Stimulated activated CD8-positive, alpha-beta memory T cell treated with anti-CD3 and anti-CD28 coated beads, Interleukin-2, amount 100 ng/mL, for 48 hours (primary cell): ENCODE results near the gene MEMO1.
"Not testable (repeated sequence)": the region's sequence is repeated elsewhere in the genome, so short reads cannot be mapped to it uniquely, and the experiment has no call there.

Source experiments
- DNase-seq, 2 donors: peaks; one replicate each; pipeline ENCODE4 v3.0.0-alpha.2; 2020; ENCODE audit warnings: low read depth in 2 of 2

The MEMO1 gene

DNA sequence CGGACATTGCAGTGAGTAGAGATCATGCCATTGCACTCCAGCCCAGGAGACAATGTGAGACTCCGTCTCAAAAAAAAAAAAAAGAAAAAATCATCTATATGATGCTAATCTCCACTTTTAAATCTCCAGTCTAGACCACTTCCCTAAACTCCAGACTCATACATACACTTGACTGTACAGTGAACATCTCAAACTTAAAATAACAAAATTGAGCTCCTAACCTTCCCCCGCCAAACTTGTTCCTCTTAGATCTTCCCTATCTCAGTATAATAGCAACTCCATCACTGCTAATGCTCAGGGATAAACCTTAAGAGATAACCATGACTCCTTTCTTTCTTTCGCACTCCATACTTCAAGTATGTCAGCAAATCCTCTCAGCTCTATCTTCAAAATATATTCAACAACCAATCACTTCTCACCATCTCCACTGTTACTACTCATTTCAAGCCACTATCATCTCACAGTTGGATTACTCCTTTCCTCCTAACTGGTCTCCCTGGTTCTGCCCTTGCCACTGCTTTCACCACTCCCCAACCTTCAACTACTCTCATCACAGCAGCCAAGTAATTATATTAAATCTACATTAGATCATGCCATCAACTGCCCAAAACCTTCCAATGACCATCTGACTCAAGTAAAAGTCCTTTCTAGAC is 12.0 kb downstream of the MEMO1 start:
- DNase-seq: no peak

DNA sequence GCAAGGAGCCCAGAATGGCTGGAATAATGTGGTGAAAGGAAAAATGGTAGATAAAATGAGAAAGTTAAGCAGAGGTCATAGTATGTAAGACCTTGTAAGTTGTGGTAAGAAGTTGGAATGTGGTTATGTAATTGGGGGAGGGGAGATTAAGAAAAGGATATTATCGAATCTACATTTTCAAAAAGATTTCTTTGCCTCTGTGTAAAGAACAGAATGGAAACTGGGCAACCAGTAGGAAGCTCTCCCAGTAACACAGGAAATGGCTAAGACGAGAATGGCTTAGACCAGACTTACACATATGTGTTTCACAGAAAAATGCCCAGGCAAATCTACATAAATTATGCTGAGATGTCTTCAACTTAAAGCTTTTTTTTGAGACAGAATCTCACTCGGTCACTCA is 13.2 kb downstream of the MEMO1 start:
- DNase-seq: no peak

DNA sequence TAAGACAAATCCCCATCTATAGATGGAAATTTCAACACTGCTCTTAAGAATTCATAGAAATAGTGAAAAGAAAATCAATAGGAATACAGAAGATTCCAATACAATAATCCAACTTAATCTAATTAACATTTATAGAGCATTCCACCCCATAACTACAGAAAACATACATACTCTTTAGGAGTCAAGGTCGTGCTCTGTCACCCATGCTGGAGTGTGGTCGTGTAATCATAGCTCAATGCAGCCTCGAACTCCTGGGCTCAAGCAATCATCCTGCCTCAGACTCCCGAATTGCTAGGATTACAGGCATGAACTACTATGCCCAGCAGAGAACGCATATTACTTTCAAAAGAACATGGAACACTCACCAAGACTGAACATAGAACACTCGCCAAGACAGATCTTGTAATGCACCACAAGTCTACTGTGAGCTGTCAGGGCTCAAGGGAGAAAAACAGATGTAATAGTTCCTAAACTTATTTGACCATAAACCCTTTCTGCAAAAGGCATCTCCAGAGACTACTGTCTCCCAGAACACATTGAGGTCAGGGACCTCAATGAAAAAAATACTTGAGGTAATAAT is 14.1 kb downstream of the MEMO1 start:
- no peak for DNase-seq

DNA sequence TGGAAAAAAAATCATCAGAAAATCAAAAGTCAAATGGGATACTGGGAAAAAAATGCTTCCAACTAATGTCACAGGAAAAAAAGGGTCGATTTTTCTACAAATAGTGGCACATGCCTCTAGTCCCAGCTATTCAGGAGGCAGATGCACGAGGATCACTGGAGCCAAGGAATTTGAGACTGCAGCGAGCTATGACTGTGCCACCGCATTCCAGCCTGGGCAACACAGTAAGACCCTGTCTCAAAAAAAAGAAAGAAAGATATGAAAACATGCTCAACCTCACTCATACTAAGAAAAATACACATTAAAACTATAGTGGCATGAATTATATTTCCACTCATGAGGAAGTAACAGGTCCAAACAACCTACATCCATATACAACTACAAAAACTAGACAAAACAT is 17.9 kb downstream of the MEMO1 start:
- DNase-seq: no peak

DNA sequence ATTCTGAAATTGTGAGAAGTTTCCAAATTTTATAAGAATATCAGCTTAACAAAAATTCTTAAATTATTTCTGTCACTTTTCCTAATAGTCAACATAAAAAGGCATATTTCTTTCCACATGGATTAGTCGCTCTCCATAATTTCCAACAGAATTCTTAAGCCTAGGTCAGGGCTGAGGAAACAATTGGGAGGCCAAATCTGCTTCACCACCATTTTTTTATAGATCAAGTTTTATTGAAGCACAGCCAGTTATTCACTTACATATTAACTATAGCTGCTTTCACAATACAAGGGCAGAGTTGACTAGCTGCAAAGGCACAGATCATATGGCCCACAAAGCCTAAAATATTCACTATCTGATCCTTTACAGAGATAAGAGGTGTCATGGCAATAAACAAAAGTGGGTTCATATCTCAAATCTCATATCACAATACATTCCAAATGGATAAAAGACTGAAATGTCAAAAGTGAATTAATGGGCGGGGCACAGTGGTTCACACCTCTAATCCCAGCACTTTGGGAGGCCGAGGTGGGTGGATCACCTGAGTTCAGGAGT is 18.7 kb downstream of the MEMO1 start:
- DNase-seq: no peak

DNA sequence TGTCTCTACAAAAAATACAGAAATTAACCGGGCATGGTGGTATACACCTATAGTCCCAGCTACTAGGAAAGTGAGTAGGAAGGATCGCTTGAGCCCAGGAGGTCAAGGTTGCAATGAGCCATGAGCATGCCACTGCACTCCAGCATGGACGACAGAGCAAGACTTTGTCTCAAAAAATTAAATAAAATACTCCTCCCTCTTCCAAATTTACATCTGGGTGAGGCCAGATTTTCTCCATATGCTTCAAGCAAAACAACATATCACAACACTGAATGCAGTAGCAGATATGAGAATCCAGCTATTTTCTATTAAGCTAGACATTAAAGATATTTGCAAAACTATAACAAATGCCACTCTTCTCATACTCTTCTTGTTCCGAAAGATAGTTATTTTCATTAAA is 20.9 kb downstream of the MEMO1 start:
- DNase-seq: no peak

DNA sequence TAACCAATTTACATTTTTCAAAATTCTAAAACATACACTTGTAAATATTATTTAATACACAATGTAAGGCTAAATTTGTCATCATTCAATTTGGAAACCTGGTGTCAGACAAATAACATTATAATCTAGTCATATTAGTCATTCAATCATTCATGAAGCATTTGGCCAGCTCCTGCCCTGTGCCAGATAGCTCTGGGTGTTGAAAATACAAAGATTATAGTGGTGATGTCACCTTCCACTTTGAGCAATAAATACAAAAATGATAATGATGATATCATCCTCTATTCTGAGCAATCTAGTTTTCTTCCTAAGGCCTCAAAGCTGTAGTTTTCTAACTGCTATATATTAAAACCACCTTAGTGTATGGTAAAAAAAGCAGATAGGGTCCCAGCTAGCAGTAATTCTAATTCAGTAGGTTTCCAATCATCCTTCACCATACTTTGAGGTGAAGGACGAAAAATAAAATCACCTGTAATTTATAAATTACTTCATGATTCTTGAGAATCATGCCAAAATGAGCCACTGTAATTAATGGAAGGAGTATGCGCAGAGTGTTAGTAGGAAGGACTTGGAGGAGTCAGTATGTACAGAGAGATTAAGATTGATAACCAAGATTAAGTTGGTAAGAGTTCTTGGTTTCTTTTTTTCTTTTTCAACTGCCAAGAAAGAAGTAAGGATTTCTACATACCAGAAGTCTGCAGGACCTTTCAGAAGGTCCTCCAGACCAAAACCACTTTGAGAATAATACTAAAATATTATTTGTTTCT is 23.2 kb downstream of the MEMO1 start:
- DNase-seq: no peak

DNA sequence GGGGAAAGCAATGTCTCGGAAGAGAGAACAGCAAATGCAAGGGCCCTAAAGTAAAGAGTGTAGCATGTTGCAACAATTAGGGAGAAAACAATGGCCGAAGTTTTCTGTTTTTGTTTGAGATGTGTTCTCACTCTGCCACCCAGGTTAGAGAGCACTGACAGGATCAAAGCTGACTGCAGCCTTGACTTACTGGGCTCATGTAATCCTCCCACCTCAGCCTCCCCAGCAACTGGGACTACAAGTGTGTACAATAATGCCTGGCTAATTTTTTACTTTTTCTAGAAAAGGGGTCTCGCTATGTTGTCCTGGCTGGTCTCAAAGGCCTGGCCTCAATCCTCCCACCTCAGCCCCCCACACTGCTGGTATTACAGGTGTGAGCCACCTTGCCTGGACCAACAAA is 23.9 kb downstream of the MEMO1 start:
- no peak for DNase-seq

DNA sequence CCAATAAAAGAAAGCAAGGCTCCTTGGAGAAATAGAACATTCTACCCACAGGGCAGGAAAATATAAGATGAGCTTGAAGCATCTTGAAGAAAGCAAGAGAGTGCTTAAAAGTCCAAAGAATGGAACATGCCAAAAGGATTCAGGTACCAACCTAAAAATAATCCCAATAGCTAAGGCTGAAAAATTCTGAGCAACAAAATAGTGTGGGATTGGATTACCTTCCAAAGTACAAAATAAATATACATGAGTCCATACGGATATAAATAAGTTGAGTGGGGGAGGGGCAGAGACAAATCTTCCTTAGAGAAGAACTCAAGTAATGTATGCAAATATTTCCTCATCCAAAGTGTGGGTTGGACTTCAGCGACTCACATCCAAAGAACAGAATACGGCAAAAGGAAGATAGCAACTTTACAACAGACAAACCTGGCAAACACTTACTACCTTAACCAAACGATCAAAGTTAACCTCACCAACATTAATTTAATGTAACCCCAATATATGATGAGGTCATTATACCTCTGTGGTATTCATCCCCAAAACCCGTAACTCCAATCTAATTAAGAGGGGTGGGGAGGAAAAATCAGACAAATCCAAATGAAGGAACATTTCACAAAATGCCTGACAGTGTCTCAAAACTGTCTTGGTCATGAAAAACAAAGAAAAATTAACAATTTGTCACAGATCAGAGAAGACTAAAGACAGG is 26.9 kb downstream of the MEMO1 start:
- DNase-seq: no peak

DNA sequence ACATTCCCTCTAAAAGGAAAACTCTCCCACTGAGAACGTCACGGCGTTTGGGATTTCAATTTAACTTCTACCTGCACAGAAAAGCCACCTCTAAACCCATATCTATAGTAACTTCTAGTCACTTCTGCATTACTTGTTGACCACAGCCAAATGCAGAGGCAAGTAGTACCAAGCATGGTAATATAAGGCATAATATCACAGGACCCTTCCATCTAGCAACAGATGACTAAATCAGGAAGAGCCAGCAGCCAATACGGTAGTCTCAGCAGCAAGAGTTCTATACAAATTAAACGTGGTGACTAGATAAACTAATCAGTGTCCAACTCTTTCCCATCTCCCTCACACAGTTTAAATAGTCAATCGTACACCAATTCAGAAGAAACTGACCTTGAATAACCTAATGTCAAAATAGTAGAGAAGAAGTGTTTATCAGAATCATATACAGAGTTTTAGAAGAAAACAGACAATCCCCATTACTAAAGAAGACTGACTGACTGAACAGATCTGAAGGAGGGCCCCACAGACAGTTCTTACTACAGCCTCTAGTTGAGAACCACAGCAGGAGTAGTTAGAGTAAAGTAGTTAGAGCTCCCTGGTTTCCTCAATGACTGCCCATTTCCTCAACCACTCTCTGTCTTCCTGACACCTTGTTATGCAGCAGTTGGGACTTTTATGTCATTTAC is 30.0 kb downstream of the MEMO1 start:
- no peak for DNase-seq

DNA sequence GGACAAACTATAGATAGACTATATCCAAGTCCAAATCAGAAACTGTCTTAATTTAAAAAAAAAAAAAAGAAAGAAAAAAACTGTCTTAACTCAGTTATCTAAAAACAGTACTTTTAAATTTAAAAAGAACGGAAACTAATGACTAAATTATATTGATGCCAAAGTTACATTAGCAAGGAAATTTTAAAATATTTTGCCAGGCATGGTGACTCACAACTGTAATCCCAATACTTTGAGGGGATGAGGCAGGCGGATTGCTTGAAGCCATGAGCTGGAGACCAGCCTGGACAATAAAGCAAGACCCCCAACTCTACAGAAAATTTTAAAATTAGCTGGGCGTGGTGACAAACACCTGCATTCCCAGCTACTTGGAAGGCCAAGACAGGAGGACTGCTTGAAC is 30.9 kb downstream of the MEMO1 start:
- DNase-seq: no peak

DNA sequence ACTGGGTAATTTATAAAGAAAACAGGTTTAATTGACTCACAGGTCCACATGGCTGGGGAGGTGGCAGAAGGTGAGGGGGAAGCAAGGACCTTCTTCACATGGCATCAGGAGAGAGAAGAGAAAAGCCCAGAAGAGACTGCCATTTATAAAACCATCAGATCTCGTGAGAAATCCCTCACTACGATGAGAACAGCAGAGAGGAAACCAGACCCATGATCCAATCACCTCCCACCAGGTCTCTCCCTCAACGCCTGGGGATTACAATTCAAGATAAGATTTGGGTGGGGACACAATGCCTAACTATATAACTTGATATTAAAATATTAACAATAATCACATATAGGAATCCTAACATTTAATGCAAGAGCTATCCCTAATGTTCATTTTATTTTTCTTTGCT is 31.8 kb downstream of the MEMO1 start:
- no peak for DNase-seq

DNA sequence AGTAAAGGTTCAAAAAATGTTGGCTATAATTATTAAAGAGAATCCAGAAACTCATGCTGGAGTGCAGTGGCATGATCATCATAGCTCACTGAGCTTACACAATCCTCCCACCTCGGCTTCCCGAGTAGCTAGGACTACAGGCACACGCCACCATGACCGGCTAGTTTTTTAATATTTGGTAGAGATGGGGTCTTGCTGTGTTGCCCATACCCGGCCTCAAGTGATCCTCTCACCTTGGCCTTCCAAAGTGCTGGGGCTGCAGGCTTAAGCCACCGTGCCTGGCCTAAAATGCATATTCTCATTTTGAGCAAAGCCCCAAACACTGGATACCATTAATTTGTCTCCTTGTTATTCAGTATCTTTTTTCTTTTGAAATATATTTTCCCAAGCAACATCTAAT is 32.4 kb downstream of the MEMO1 start:
- no peak for DNase-seq

DNA sequence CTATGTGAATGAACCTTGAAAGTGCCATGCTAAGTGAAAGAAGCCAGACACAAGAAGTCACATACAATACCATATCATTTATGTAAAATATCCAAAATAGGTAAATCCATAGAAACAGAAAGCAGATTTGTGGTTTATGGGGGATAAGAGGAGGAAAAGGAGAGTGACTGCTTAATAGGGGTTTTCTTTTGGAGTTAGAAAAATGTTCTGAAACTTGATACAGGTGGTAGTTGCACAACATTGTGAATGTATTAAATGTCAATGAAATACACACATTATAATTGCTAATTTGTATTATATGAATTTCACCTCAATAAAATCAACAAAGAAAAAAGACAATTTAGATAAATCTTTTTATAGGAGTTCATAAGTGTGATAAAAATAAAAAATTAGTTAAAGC is 37.1 kb downstream of the MEMO1 start:
- no peak for DNase-seq

DNA sequence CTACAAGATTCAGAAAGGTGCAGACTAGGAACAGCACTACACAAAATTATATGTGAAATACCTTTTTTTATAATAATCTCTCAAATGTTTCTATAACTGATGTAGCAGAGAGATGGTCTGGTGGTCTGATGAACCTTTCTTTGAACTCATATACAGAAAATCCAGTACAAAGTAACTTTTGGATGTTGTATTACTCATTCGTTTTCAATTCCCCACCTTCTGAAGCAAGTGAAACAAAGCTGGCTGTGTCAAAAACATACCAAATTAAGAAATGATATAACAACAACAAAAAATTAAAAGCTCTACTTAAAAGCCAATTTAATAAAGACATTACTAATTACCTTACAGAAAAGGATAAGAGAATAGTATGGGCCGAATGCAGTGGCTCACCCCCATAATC is 38.7 kb downstream of the MEMO1 start:
- DNase-seq: no peak

DNA sequence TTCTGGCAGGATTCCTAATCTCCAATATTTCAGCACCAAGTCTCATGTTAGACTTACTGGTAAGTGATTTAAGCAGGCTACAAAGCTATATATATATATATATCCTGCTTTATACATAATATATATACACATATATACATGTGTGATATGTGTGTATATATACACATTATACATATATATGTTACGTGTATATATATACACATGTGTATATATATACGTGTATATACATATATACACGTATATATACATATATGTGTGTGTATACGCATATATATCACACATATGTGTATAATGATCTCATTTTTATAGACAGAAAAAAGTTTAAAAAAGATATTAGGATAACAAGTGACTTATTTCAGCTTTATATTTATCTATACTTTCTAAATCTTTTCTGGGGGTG is 41.6 kb downstream of the MEMO1 start:
- DNase-seq: no peak

DNA sequence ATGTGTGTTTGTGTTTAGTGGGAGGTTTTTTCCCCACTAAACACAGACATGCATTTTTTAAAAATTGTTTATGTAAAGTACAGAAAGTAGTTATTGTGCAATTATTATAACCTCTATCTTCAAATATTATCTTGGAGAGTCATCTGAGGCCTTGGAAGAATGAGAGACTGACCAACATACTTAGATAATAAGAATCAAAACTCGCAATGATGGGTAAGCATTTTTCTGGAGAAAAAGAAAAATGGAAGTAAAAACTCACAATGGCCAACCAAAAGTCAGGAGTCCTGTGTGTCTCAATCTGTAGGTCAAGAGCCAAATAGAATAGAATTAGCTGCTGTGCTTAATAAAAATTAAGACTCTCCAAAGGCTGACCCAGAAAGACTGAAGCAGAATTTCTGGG is 43.0 kb downstream of the MEMO1 start:
- DNase-seq: no peak

DNA sequence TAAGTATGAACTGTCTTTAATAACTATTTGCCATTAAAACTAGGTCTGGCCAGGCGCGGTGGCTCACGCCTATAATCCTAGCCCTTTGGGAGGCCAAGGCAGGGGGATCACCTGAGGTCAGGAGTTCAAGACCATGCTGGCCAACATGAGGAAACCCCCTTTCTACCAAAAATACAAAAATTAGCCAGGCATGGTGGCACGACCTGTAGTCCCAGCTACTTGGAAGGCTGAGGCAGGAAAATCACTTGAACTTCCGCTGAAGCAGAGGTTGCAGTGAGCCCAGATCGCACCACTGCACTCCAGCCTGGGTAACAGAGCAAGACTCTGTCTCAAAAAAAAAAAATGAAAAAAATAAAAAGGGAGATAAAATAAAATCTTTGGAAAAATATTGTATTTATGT is 44.4 kb downstream of the MEMO1 start:
- DNase-seq: not testable (repeated sequence)

DNA sequence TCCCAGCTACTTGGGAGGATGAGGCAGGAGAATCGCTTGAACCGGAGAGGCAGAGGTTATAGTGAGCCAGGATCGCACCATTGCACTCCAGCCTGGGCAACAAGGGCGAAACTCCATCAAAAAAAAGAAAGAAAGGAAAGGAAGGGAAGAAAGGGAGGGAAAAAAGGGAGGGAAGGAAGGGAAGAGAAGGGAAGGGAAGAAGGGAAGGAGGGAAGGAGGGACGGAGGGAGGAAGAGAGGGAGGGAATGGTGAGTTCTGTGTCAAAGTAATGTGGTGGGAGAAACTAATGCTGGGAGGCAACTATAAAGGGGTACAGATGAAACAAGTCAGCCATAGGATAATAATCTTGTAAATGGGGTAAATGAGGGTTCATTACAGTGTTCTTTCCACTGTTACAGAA is 45.7 kb downstream of the MEMO1 start:
- DNase-seq: no peak

DNA sequence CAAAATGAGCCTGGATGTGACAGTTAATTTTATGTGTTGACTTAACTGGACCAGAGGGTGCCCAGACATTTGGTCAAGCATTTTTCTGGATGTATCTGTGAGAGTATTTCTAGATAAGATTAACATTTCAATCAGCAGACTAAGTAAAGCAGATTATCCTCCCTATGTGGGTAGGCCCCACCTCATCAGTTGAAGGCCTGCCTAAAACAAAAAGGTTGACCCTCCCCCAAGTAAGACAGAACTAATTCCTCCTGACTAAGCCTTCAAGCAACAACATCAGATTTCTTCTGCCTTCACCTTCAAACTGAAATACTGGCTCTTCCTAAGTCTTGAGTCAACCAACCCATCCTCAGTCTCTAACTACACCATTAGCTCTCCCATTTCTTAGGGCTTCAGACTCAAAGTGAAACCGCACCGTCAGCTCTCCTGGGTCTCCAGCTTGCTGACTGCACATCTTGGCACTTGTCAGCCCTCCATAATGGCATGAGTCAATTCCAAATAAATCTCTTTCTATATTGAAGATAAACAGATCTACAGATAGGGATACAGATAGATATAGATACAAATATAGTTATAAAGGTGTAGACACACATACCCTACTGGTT is 47.9 kb downstream of the MEMO1 start:
- DNase-seq: peak in 1 of 2 donors; percentile 26

DNA sequence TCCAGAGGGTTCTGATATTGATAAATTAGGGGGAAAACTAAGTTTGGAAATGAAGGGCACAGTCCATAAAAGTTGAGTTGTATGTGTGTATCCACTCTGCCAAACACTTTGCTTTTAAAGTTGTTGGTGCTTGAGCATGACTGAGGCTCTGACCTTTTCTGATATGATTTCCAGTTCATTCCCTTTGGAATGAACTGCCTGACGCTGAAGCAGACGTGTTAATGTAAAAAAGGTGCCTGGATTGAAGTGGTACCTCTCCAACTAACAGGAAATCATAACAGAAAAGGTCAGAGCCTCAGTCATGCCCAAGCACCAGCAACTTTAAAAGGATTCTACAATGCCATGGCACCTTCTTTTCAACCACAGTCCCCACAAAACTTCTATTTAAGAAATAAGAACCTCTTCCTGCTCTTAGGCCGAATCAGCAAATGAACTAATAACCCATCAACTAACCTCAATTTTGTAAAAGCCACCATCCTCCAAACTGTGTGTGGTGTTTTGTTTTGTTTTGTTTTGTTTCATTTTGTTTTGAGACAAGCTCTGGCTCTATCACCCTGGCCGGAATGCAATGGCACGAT is 52.6 kb downstream of the MEMO1 start:
- no peak for DNase-seq
